Stimulated activated CD4-positive, alpha-beta T cell treated with anti-CD3 and anti-CD28 coated beads, Interleukin-1b, Interleukin-23, amount 100 ng/mL, for 48 hours (primary cell): ENCODE results near the gene ILF3.

Source experiments
- DNase-seq: peaks from one replicate; pipeline ENCODE4 v3.0.0-alpha.2; 2020

ILF3 gene

DNA sequence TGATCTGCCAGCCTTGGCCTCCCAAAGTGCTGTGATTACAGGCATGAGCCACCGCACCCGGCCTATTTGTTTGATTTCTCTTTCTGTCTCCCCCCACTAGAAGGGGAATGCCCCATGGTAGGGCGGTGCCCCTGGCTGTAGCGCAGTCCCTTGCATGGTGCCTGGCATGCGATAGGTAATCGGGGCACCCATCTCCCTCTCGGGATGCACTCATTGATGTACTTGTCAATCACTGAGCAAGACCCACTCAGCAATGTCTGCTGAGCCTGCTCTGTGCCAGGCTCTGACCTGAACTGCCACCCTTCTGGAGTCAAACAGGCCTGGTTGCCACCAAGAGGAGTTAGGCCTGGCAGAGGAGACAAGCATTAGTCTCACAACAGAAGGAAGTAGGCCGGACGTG is 83.6 kb downstream of the ILF3 start:
- DNase-seq = no peak

DNA sequence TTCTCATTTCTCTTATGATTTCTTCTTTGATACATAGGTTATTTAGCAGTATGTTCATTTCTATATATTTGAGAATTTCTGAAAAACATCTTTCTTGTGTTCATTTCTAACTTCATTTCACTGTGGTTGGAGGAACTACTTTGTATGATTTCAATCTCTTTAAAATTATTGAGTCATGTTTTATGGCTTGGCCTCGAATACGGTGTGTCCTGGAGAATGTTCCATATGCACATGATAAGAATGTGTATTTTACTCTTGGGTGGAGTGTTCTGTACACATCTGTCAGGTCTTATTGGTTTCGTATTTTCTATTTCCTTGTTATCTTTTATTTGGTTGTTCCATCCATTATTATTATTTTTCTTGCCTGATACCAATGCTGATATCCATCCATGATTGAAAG is 86.7 kb downstream of the ILF3 start:
- DNase-seq = no peak
